Activated T-cell treated with anti-CD3 and anti-CD28 coated beads, Interleukin-2, amount 50 U/mL, for 72 hours (primary cell): ENCODE measurements around the gene TNIP1. TPM values are rescaled to one million over a fixed set of nuclear protein-coding genes. Genes with fewer than 3 reads are reported as not detected.

Experiments
- ATAC-seq, 2 donors: fragments of 150-1000 bp; cut with Tn5 transposase; replicated peaks in 1 of 2; 2 replicates each; pipeline ENCODE4 v1.10.0; 2021; ENCODE audit warnings: moderate library complexity in 2 of 2, mild to moderate bottlenecking in 1 of 2
- DNase-seq, 2 donors: peaks; one replicate each; pipeline ENCODE4 v3.0.0; 2021 to 2022; ENCODE audit warnings: mixed read lengths in 1 of 2
- H3K27ac Mint-ChIP-seq: one replicate; pipeline ENCODE4 v1.8.0; 2022; ENCODE audit warnings: mild to moderate bottlenecking, moderate library complexity, mixed read lengths
- H3K27me3 Mint-ChIP-seq: one replicate; pipeline ENCODE4 v1.8.0; 2022; ENCODE audit warnings: low read depth, mixed read lengths
- H3K36me3 Mint-ChIP-seq, 2 donors: one replicate each; pipeline ENCODE4 v1.8.0; 2022; ENCODE audit warnings: mixed read lengths in 2 of 2, mild to moderate bottlenecking in 1 of 2; ENCODE audit not compliant: insufficient read depth in 2 of 2
- H3K4me1 Mint-ChIP-seq: one replicate; pipeline ENCODE4 v1.8.0; 2022; ENCODE audit warnings: low read depth, mixed read lengths
- H3K4me3 Mint-ChIP-seq, 2 donors: one replicate each; pipeline ENCODE4 v1.8.0; 2022; ENCODE audit warnings: mild to moderate bottlenecking in 2 of 2, mixed read lengths in 2 of 2, moderate library complexity in 2 of 2
- H3K9me3 Mint-ChIP-seq, 2 donors: one replicate each; pipeline ENCODE4 v1.8.0; 2022; ENCODE audit warnings: mixed read lengths in 2 of 2
- total RNA-seq, 2 donors: library from RNA; stranded (reverse); gene quantifications; one replicate each; pipeline ENCODE4 v1.2.3, GENCODE V29; 2022

TNIP1 gene
- total RNA-seq, 2 donors from 2014 or later = 358 to 420 TPM

GRCh38 chr5:151087486-151087885 is 6.7 kb upstream of the TNIP1 start:
- Mint-ChIP-seq H3K4me1 (peaks cover 77% of the 10 kb centered on the region), H3K27ac (no peak overlapping the region), H3K27me3 (peaks cover 15% of the 10 kb centered on the region), H3K9me3 (no peaks in the 10 kb centered on the region), H3K36me3 (peaks cover 8 to 15% of the 10 kb centered on the region in 2 donors), H3K4me3 (peak overlapping the region; percentile 89 to 91)
- no peak for ATAC-seq
- DNase-seq = no peak

DNA sequence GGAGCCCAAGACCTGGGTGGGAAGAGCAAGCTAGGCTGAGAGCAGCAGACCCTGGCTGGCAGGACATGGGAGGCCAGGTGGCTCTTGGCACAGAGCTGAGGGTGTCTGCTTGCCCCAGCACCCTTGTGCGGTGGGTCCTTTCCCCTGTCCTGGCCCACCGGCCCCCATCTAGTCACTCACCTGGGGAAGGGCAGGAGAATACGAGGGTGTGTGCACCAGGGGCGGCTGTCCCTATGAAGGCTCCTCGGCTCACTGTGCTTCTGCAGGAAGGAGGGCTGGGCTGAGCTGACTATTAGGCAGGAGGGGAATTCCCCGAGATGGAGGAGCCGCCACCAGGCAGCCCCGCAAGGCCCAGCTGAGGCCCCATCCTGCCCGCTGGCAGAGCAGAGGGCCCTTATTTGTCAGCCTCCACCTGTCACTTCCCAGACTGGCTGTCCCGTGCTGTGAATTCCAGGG is 6.1 kb upstream of the TNIP1 start:
- Mint-ChIP-seq H3K27me3 (peaks cover 15% of the 10 kb centered on the region), H3K4me3 (peak overlapping the region; percentile 89 to 91), H3K9me3 (no peaks in the 10 kb centered on the region), H3K36me3 (peaks cover 9 to 18% of the 10 kb centered on the region in 2 donors), H3K27ac (peak overlapping the region; percentile 64), H3K4me1 (peaks cover 81% of the 10 kb centered on the region)
- ATAC-seq = peak; percentile 76 to 82
- peak; percentile 77 to 80 for DNase-seq

DNA sequence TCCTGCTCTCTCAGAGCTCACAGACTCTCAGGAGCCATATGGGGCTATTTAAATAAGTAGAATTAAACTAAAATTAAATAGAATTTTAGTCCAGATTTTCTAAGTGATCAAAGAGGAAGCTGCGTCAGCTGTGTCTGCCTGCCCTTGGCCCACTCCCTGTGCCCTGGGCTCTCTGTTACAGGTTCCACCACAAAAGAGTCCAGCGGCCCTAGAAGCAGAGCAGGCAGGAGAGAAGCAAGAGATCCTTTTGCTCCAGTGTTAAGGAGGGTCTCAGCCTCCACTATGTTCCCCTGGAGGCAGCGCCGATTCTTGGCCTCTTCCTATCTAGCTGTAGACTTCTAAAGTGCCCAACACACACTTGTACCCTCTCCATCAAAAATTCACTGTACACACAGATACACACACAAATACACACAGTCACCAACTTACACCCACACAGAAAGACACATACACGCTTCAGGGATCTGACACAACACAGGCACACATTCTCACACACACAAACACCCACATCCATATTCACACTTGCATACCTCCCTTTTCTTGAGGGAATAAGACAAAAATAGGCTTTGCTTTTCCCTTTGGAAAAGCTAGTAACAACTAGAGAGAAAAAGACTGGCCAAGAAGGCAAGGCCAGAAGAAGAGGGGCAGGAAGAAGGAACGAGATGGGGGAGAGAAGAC is 5.5 kb upstream of the TNIP1 start:
- H3K36me3 Mint-ChIP-seq = peaks cover 9 to 18% of the 10 kb centered on the region in 2 donors
- no peak for DNase-seq
- peak in 1 of 2 donors; percentile 25 for ATAC-seq
- peak overlapping the region; percentile 89 to 91 for H3K4me3 Mint-ChIP-seq
- no peaks in the 10 kb centered on the region for H3K9me3 Mint-ChIP-seq
- H3K4me1 Mint-ChIP-seq = peaks cover 76% of the 10 kb centered on the region
- H3K27me3 Mint-ChIP-seq = peaks cover 9% of the 10 kb centered on the region
- peak overlapping the region; percentile 94 for H3K27ac Mint-ChIP-seq

DNA sequence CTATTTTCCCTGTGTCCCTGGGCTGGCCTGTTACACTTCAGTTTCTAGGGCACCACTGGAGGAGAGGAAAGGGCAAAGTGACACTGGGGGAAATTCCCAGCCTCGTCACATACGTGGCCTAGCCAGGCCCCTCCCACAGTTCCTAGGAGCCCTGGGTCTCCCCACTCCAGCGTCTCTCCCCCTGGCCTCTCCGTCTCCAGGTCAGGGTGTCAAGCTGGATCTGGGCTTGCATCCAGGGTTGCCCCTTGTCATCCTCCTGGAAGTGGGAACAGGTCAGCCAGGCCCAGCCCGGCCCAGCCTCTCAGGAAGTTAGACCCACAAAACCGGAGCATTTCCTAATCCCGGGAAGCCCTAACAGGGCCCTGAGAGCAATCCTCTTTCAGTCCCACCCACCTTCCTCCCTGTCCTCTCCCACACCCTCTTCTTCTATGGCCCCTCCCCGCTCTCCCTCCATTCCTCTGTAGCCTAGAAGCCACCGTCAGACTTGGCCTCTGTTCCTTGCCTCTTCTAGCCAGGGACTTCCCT is 4.7 kb upstream of the TNIP1 start:
- Mint-ChIP-seq H3K27ac (peak overlapping the region; percentile 94), H3K4me1 (peaks cover 68% of the 10 kb centered on the region), H3K27me3 (peaks cover 1% of the 10 kb centered on the region), H3K4me3 (peak overlapping the region; percentile 89 to 91), H3K36me3 (peaks cover 10 to 18% of the 10 kb centered on the region in 2 donors), H3K9me3 (no peaks in the 10 kb centered on the region)
- peak in 1 of 2 donors; percentile 19 for ATAC-seq
- DNase-seq = peak; percentile 52 to 66

DNA sequence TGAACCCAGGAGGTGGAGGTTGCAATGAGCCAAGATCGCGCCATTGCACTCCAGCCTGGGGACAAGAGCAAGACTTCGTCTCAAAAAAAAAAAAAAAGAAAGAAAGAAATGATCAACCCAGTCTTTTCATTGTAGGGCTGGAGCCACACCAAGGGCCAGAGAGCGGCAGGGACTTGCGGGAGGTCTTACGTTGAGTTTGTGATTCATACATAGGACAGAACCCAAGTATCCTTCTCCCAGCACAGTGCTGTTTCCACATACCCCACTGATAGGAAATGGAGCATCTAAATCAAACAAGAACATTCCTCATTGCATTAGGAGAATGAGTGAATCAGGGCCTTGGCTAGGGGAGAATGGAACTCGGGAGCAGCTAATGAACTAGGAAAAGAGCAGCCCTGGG is 3.5 kb upstream of the TNIP1 start:
- H3K27me3 Mint-ChIP-seq = no peaks in the 10 kb centered on the region
- peak overlapping the region; percentile 94 for H3K27ac Mint-ChIP-seq
- H3K4me3 Mint-ChIP-seq = peak overlapping the region; percentile 89 to 91
- peaks cover 16 to 22% of the 10 kb centered on the region in 2 donors for H3K36me3 Mint-ChIP-seq
- H3K9me3 Mint-ChIP-seq = no peaks in the 10 kb centered on the region
- peaks cover 73% of the 10 kb centered on the region for H3K4me1 Mint-ChIP-seq
- no peak for ATAC-seq
- no peak for DNase-seq

DNA sequence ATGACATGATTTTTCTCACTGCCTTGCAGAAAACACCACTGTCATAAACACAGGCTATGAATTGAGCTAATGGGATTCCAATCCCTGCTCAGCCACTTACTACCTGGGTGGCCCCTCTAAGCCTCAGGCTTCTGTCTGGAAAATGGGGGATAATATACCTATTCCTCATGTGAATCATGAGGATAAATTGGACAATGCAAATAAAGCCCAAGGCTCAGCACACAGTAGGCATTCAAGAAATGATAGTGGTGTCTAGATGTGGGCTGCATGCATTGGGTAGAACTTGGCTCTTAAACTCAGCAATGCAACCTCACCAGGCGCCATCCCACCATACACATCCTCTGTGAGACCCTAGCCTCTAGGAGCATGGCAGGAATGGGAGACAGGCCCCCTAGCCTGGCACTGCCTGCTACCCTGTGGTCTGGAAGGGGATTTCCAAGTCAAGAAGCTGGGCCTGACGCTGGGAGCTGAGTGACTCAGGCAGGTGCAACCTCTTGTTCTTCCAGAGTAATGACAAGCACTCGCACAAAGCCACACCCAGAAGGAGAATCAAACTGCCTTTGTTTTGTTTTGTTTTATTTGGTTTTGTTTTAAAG is 2.3 kb upstream of the TNIP1 start:
- ATAC-seq (peak; percentile 33 to 35), DNase-seq (peak; percentile 72 to 81)
- no peaks in the 10 kb centered on the region for H3K27me3 Mint-ChIP-seq
- H3K27ac Mint-ChIP-seq = peak overlapping the region; percentile 94
- no peaks in the 10 kb centered on the region for H3K9me3 Mint-ChIP-seq
- peaks cover 78% of the 10 kb centered on the region for H3K4me1 Mint-ChIP-seq
- peak overlapping the region; percentile 89 to 91 for H3K4me3 Mint-ChIP-seq
- peaks cover 24 to 29% of the 10 kb centered on the region in 2 donors for H3K36me3 Mint-ChIP-seq

DNA sequence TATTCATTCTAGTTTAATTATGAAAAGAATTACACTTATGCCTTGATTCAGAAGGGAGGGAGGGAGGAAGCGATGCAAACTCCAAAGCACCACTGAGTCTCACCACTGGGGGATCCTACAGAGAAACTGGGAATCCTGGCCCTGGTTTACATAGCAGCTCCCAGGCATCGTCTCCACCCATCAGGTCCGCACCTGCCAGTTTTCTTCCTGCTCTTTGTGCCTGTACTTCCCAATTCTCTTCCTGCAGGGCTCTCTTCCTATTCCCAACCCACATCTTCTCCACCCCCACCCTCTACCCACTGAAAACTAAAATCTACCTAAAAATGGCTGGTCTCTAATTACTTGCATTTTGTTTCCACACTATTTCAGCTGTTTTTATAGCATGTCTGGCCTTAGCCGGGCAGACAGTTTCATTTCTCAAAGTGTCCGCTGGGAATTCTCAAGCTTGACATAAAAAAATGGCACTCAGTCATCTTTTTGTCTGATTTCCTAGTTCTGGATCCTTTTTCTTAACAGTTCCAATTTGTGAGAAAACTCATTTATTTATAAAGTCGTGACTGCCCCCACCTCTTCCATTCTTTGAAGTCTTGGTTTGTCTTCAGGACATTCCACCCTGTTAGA is 1.6 kb upstream of the TNIP1 start:
- peak overlapping the region; percentile 93 for H3K27ac Mint-ChIP-seq
- H3K36me3 Mint-ChIP-seq = peaks cover 31 to 36% of the 10 kb centered on the region in 2 donors
- H3K4me3 Mint-ChIP-seq = peak overlapping the region; percentile 89 to 91
- no peak for DNase-seq
- no peaks in the 10 kb centered on the region for H3K9me3 Mint-ChIP-seq
- no peaks in the 10 kb centered on the region for H3K27me3 Mint-ChIP-seq
- no peak for ATAC-seq
- peaks cover 80% of the 10 kb centered on the region for H3K4me1 Mint-ChIP-seq

- Mint-ChIP-seq H3K4me3 (peak overlapping the region; percentile 89 to 91), H3K36me3 (peaks cover 38 to 43% of the 10 kb centered on the region in 2 donors), H3K9me3 (no peaks in the 10 kb centered on the region), H3K27me3 (no peaks in the 10 kb centered on the region), H3K4me1 (peaks cover 84% of the 10 kb centered on the region), H3K27ac (peak overlapping the region; percentile 93)
- DNase-seq = no peak
- ATAC-seq = no peak
Observed at GRCh38 chr5:151081431-151082281, 822 bp upstream of the TNIP1 start.

DNA sequence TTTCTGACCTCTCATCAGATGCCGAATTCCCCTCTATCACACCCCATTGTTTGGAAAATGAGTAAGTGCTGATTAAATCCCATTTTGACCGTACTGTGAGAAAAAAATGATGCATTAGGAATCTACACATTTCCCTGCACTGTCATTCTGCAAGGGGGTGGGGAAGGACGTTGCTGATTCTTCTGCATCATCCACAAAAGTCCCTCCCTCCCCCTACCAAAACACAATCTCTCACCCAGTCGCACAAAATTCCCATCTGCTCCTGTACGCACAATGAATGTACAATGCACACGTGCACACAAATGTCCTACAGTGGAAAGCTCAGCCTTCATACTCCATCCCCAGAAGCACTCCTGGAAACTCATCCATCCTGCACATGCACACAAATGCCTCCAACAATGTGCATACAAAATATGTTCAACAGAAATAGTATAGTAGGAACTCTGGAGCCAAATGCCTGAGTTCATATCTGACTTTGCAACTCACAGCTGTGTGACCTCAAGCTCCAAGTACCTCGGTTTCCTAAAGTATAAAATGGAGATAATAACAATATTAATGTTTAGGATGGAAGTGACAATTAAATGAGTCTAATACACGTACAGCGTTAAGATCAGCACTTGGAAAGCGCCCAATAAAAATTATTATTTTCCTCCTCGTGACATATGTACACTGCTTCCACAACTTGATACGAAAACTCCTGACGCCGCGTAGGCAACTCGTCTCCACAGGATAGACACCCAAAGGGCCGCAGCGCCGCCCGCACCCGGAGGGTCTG is 809 bp downstream of the TNIP1 start:
- Mint-ChIP-seq H3K27me3 (no peaks in the 10 kb centered on the region), H3K9me3 (no peaks in the 10 kb centered on the region), H3K36me3 (peaks cover 42 to 51% of the 10 kb centered on the region in 2 donors), H3K27ac (peak overlapping the region; percentile 89), H3K4me1 (peaks cover 84% of the 10 kb centered on the region), H3K4me3 (peak overlapping the region; percentile 89 to 91)
- peak; percentile 53 to 62 for DNase-seq
- ATAC-seq = peak in 1 of 2 donors; percentile 2

- no peaks in the 10 kb centered on the region for H3K9me3 Mint-ChIP-seq
- peaks cover 41 to 54% of the 10 kb centered on the region in 2 donors for H3K36me3 Mint-ChIP-seq
- no peaks in the 10 kb centered on the region for H3K27me3 Mint-ChIP-seq
- peak overlapping the region; percentile 89 for H3K27ac Mint-ChIP-seq
- peak overlapping the region; percentile 89 to 91 for H3K4me3 Mint-ChIP-seq
- peaks cover 80% of the 10 kb centered on the region for H3K4me1 Mint-ChIP-seq
- DNase-seq = peak; percentile 84 to 91
- ATAC-seq = peak; percentile 66 to 69
Observed at GRCh38 chr5:151078490-151079262, 2.2 kb downstream of the TNIP1 start.

DNA sequence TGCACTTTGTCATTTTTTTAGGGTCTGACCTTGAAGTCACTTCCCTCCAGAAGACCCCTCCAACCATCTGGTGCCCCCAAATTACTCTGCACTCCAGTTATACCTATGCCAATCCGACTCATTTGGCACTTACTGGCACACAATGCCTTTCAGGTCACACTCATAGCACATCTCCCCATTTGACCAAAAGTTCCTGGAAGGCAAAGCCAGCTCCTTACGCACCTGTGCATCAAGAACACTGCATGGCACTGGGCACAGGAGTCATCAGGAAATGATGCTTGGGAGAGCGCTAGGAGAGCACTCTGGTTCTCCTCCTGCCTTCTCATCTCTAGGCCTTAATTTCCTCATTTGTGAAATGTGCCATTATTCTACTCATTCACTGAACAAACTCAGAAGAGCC is 2.9 kb downstream of the TNIP1 start:
- H3K27me3 Mint-ChIP-seq = no peaks in the 10 kb centered on the region
- H3K4me1 Mint-ChIP-seq = peaks cover 77% of the 10 kb centered on the region
- peaks cover 44 to 60% of the 10 kb centered on the region in 2 donors for H3K36me3 Mint-ChIP-seq
- DNase-seq = no peak
- peak overlapping the region; percentile 89 to 91 for H3K4me3 Mint-ChIP-seq
- no peaks in the 10 kb centered on the region for H3K9me3 Mint-ChIP-seq
- peak in 1 of 2 donors; percentile 1 for ATAC-seq
- H3K27ac Mint-ChIP-seq = peak overlapping the region; percentile 89
